HG02981 (cell line): ENCODE measurements around the gene DUOXA2.
A peak's percentile ranks its signal among the peaks of the same experiment; 100 is the strongest.

Experiments
- ATAC-seq: cut with Tn5 transposase; IDR thresholded peaks from one replicate; pipeline ENCODE4 v1.9.1; 2021; ENCODE audit warnings: mild to moderate bottlenecking, moderate library complexity; ENCODE audit not compliant: unreplicated experiment

Gene DUOXA2

DNA sequence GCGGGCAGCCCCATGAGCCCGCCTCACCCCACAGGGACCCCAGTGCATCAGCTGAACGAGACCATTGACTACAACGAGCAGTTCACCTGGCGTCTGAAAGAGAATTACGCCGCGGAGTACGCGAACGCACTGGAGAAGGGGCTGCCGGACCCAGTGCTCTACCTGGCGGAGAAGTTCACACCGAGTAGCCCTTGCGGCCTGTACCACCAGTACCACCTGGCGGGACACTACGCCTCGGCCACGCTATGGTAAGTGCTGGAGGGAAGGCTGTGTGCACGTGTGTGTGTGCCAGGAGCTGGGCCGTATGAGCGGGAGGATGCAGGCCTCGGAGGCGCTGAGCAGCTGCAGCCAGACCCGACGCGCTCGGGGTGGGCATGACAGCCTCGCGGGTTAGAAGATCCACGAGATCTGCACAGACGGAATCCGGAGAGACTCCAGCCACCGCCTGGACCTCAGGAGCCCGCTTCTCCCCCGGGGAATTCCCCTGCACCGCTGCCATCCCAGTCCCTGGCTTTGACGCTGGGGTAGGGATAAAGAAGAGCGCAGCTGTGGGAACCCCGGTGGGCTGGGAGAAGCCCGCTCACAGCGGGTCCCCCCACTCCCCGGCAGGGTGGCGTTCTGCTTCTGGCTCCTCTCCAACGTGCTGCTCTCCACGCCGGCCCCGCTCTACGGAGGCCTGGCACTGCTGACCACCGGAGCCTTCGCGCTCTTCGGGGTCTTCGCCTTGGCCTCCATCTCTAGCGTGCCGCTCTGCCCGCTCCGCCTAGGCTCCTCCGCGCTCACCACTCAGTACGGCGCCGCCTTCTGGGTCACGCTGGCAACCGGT is 2.6 kb downstream of the DUOXA2 start:
- no peak for ATAC-seq

DNA sequence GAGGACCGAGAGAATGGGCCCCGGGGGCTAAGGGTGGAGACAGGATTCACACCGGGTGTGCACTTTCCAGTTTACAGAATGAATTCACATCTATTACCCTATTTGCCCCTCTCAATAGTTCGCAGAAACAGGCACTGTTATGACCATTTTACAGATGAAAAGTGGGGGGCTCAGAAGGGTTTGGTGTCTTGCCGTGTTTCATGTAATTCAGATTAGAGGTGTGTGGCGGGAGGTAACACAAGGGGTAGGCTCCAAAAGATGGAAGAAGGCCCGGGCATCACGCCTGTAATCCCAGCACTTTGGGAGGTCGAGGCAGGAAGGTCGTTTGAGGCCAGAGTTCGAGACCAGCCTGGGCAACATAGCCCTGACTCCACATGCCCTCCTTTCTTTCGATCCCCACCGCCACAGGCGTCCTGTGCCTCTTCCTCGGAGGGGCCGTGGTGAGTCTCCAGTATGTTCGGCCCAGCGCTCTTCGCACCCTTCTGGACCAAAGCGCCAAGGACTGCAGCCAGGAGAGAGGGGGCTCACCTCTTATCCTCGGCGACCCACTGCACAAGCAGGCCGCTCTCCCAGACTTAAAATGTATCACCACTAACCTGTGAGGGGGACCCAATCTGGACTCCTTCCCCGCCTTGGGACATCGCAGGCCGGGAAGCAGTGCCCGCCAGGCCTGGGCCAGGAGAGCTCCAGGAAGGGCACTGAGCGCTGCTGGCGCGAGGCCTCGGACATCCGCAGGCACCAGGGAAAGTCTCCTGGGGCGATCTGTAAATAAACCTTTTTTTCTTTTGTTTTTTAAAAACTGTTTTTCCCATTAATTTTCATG is 3.4 kb downstream of the DUOXA2 start:
- no peak for ATAC-seq

DNA sequence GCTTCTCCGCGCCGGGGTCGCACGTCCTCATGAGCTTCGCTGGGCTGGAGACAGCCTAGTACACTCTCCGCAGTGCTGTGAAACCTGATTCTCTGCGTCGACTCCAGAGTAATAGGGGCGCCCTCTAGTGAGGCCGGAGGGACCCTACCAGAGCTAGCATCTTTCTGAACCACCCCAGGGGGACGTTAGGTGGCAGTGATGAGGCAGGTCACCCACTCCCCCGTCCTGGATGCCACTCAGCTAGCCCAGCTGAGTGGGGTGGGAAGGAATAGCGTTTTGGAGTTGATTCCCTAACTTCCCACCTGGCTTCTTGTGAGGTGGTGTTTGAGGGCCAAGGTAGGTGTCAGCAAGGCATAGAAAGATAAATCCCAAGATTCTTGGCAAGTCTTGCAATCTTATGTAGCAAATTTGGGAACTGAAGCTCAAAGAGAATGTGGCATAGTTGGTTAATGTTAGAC is 4.0 kb downstream of the DUOXA2 start:
- peak; percentile 90 for ATAC-seq

DNA sequence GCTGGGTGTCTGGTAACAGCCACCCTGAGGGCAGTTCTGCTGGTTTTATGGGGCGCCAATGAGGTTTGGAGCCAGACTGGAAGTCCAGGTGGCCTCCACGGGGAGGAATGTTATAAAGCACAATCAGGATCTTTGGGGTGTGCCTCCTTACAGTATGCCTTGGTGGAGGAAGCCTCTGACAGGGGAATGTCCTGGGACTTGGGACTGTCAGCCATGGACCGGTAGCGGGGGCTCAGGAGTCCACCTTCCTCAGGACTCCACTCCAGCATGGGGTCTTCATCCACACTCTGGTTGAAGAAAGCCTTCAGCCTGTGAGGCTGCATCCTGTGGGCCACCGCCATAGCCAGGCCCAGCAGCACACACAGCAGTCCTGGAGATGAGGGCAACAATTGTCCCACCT is 4.9 kb downstream of the DUOXA2 start:
- ATAC-seq = no peak

DNA sequence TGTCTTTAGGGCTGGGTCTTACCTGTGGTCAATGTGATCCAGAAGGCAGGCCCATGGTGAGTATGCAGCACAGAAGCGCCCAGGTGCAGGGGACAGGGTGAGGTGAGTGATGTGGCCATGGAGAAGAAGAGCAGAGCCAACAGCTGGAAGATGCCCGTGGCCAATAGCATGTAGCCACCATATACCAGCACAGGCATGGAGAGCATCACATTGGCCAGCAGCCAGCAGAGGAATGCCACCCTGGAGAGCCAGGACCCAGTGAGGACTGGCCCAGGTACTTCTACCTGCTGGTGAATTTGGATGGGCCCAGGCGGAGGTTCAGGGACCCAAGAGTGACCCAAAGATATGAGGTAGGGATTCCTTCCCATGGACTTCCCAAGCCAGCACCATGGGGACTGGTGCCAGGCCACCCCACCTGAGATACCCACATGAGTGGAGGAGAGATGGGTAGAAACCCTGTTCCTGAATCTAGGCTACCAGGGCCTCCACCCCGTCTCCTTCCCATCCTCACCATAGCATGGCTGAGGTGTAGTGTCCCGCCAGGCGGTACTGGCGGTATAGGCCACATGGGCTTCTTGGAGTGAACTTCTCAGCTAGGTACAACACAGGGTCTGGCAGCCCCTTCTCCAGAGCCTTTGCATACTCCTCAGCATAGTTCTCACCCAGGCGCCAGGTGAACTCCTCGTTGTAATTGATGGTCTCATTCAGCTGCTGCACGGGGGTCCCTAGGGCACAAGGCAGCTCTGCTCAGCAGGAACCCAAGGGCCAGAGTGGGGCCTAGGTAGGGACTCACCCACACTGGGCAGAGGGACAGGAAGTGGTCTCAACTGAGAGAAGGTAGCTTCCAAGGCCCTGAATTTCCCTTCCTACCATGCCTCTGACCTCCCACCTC is 6.2 kb downstream of the DUOXA2 start:
- ATAC-seq = no peak

DNA sequence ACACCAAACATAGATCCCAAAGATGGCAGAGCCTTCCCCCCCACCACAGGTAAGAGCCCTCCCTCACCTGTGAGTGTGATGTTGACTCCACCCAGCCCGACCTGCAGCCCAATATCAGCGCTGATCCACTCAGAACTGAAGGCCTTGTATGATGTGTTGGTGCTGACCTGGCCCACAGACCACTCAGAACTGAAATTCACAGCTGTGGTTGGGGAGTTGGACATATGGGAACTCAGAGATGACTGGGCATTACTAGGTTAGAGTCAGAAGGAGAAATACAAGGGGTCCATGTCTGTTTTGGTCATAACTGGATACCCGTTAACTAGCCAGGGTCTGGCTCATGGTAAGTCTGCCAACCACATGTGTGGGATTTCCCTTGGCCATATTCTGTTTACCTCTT is 6.9 kb downstream of the DUOXA2 start:
- ATAC-seq = no peak

DNA sequence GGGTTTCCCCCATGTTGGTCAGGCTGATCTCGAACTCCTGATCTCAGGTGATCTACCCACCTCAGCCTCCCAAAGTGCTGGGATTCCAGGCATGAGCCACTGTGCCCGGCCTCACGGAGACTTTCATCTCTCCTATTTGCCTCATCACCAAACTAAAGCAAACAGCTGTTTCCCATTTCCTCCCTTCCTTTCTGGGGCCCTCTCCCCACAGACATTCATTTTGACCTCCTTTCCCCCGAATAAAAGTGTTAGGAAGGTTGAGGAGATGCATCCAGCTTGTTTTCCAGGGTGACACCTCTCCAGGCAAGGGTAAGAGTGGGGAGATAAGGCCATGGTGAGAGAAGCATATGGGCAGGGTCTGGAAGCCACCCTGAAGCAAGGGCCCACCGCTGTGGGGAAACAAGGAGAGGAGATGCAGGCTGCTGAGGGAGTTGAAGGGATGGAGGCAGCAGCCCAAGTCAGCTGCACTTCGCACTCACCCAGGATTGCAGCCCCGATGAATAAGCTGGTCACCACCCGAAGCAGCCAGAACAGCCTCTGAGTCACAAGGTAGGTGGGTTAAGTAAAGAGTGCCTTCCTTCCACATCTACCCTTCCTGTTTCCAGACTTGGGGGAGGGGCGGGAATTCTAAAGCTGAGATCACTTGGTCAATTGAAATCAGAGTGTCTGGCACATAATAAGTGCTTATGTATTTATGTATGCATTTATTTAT is 7.7 kb downstream of the DUOXA2 start:
- ATAC-seq = no peak

DNA sequence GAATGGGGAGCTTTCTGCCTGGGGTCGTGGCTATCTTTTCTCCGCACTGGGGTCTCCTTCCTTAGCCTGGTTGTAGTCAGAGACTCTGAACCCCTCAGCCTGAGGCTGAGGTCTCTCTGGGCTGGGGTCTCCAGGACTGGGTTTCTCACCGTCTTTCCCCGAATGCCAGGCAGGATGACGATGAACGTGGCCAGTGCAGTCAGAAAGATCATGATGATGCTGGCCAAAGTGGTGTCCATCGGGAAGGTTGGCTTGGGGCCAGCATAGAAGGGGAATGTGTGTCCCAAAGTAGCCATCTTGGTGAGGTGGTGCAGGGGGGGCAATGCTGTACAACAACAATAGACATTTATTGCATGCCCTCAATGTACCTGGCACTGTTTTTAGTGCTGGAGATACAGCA is 8.6 kb downstream of the DUOXA2 start:
- ATAC-seq = no peak

DNA sequence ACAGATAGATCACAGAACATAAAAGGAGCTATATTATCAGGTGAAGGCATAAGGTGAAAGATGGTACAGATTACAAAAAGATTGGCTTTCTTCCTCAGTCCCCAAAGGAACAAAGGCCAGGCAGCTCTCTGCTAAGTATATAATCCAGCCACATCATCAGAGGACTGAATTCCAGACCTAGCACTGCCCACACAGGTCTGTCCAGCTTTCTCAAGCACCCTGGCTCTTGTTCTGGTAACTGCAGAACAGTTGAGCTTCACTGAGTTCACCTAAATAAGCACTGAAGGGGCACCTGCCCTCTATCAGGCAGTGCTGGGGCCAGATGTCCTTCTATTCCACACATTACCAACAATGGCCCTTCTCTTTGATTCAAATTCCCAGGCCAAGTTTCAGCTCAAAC is 9.3 kb downstream of the DUOXA2 start:
- ATAC-seq = no peak

DNA sequence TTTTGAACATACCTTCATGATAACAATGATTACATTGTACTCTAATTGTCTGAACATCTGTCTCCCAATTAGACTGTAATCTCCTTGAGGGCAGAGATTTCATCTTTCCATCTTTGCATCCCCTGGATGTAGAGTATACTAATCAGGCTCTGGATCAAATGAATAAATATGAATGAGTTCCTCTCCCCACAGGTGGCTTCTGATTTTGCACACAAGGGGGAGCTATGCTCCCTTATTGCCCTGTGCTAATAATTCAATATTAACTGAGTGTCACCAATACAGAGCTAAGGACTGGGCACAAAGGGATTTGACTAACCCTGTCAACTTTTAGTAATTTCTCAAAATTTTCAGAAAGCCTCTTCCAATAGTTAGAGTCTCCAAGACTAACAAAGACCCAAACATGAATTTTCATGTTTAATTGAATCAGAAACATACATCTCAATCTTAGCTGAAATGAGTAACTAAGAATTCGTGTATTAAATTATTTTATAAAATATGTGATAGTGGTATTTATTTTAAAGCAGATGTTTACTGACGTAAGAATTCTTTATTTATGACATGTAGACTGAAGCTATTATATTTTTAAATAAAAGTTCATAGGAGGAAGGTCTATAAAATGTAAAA is 12.5 kb downstream of the DUOXA2 start:
- no peak for ATAC-seq

DNA sequence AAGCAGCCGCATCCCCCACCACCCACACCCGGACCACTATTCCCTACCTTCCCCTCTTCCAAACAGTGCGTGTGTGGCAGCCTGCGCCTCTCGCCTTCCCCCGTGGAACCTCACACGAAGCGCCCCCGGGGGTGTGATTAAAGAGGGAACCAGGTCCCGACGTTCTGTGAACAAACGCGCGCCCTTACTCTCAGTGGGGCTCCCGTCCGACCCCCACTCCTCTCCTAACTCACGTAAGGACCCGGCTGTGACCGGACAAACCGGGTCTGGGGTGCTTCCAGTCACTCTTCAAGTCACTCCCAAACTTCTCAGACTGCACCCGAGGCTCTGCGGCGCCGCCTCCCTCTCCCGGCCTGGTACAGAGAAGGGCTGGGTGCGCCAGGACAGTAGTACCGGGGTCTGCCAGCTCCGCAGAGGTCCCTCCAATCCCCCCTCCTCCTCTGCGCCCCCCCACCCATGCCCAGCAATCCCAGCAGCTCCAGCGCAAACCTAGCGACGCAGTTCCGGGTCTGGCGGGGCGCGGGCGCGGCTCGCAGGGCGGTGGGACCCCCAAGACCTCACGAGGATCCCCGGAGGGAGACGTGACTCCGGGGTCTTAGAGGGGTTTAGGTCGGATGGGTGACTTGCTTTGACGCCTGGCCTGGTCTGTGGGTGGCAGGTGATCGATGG is 15.0 kb downstream of the DUOXA2 start:
- no peak for ATAC-seq

DNA sequence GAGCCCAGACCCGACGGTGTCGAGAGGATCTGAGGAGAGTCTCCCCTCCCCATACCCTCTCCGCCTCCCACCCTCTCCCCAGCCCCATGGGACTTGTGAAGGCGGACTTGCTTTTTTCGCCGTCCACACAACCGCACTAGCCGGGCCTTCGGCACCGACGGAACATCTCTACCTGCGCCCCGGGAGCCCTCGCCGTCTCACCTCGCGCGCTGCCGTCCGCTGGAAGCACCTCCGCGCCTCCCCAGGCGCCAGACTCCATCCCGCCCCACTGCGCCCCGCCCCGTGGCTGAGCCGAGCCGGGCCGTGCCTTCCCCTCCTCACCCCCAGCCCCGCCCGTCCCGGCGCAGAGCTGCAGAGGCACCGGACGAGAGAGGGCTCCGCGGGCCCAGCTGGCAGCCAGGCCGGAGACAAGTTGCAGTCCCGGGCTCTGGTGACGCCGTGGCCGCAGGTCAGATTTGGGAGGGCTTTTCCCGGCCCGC is 15.6 kb downstream of the DUOXA2 start, which contains the start of the genes DUOX1 and DUOXA1:
Gene DUOX1, plus strand, starts transcription at position 344 of the 479 bp plus-strand sequence. CDS start 1,973 bp downstream, outside the sequence.
Gene DUOXA1, minus strand, starts transcription at position 229 of the 479 bp plus-strand sequence. CDS start 6,865 bp downstream, outside the sequence.
- ATAC-seq = no peak

DNA sequence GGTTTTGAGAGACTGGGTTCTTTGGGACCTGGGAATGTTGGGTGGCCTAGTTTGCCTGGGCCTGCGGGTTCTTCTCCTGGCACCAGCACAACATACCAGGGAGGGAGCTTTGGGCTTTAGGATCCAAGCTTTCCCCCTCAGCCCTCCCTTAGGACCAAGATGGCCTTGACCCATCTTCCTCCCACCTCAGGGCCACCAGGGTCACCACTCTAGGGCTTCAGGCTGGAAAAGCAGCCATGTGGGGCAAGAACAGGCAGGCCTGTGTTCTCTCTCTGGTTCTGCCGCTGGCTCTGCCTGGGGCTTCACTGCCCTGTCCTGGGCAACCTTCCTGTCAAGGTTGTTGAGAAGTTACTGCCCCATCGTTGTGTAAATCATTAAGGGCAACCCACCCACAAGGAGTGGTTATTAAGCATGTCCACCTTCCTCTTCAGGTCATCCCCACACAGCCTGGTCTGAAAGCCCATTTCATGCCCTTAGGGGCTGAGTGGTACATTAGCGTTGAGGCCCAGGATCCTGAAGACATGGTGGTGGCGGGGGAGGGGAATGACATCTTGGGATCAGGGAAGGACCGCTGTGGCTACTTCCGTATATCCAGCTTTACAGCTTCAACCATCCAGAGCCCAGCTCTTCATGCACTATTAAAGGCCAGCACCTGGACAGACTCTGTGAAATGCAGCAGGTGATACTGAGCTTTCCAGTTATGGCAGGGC is 16.3 kb downstream of the DUOXA2 start:
- ATAC-seq = no peak

DNA sequence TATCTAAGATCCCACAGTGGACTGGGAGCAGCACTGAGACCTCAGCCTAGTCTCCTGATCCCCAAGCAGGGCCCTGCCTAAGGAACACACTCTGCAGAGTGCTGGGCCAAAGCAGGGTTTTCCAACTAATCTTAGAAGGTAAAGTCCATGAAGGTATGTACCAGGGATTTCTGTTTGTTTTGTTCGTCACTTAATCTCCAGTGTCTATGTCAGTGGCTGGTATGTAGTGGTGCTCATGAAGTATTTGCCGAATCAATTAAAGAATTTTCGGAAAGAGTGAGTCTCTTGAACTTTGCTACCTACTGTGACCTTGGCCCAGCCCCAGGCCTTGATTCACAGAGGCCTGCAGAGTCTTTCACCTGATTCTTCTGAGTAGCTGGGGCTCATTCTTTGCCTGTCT is 17.4 kb downstream of the DUOXA2 start:
- no peak for ATAC-seq

DNA sequence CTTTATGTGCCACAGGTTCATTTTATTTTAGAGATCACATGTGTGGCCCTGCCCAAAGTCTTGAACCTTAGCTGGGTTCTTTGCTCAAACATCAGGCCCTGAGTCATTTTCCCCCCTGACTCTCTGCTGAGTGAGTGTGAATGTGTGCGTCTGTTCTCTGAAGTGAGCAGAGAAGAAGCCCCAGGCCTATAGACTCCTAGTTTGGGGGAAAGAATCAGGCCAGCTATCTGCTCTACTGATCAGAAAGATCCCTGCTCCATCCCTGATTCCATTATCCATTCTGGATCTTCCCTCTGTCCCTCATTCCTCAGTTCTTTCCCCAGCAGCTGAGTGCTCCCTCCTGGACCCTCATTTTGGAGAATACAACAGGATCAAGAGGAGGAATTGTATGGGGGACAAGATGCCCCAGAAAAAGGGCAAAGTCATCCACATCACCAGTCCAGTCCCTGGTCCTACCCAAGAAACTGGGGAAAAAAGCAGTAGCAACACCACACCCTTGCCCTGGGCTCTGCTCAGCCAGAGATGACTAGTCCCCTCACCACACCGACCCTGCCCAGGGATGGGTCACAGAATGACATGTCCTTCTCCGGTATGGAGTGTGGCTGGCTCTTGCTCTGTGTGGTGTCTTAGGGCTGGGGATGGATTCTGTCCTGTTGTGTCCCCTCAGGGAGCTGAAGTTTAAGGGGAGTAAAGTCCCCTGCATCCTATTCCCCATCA is 18.9 kb downstream of the DUOXA2 start:
- no peak for ATAC-seq

DNA sequence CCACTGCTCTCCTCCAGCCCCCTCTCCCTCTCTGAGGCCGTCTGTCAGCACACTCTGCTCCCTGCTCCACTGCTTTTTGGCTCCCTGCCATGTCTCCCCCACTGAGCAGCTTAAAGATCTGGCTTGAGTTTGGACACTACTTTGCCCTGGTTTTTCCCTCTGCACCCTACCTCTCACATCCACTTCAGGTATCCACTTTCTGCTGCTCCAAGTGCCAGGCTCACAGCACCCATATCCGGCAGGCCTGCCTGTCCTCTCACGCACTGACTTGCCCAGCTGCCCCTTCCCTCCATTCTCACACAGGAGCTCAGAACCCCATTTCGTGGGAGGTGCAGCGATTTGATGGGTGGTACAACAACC is 19.4 kb downstream of the DUOXA2 start:
- ATAC-seq = no peak

DNA sequence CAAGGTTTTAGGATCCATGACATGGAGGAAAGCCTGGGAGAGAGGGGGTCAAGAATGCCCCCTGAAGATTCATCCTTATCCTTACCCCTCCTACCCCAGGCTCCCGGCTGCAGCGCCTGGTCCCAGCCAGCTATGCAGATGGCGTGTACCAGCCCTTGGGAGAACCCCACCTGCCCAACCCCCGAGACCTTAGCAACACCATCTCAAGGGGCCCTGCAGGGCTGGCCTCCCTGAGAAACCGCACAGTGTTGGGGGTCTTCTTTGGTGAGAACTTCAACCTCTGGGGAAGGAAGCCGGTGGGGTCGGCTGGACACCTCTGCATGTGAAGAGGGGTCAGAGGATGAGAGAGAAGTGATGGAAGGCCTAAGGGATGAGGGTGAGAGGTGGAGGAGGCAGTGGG is 19.9 kb downstream of the DUOXA2 start:
- ATAC-seq = no peak
